ENCODE measurements around the gene SEMA7A.
A peak's percentile ranks its signal among the peaks of the same experiment; 100 is the strongest.

Gene SEMA7A

GRCh38 chr15:74432271-74432967 is 1.3 kb downstream of the SEMA7A start:
- no peak for TF ChIP-seq CTCF (IDR thresholded peaks at IDR 0.05)
- Histone ChIP-seq H3K9me3 (no peaks in the 10 kb centered on the region), H3K36me3 (no peaks in the 10 kb centered on the region), H3K4me3 (peak overlapping the region; percentile 56 to 87), H3K27ac (no peak overlapping the region), H3K27me3 (peaks cover 0 to 57% of the 10 kb centered on the region in 2 donors), H3K4me1 (peaks cover 0 to 19% (median 18%) of the 10 kb centered on the region in 4 donors)
- intact Hi-C loops (cut with DNase I; ENCODE audit: low total_unique reads), result no loop called here
- DNase-seq, result no peak

- Histone ChIP-seq H3K9me3 (no peaks in the 10 kb centered on the region), H3K4me1 (peaks cover 0 to 19% (median 18%) of the 10 kb centered on the region in 4 donors), H3K4me3 (no peak overlapping the region), H3K27ac (no peak overlapping the region), H3K27me3 (peaks cover 0 to 57% of the 10 kb centered on the region in 2 donors), H3K36me3 (no peaks in the 10 kb centered on the region)
- no peak for TF ChIP-seq CTCF (IDR thresholded peaks at IDR 0.05)
- intact Hi-C loops (cut with DNase I; ENCODE audit: low total_unique reads), result no loop called here
- no peak for DNase-seq
These were observed 2.1 kb downstream of the SEMA7A start for GRCh38 chr15:74431645-74432044.

GRCh38 chr15:74431116-74431515 is 2.6 kb downstream of the SEMA7A start:
- no peak for TF ChIP-seq CTCF (IDR thresholded peaks at IDR 0.05)
- H3K27ac ChIP-seq, result no peak overlapping the region
- H3K36me3 ChIP-seq, result no peaks in the 10 kb centered on the region
- no peaks in the 10 kb centered on the region for H3K9me3 ChIP-seq
- H3K4me1 ChIP-seq, result peaks cover 0 to 19% (median 18%) of the 10 kb centered on the region in 4 donors
- DNase-seq, result no peak
- H3K4me3 ChIP-seq, result no peak overlapping the region
- H3K27me3 ChIP-seq, result peaks cover 0 to 57% of the 10 kb centered on the region in 2 donors
- intact Hi-C loops (cut with DNase I; ENCODE audit: low total_unique reads), result no loop called here

GRCh38 chr15:74430510-74430951 is 3.2 kb downstream of the SEMA7A start:
- intact Hi-C loops (cut with DNase I; ENCODE audit: low total_unique reads), result no loop called here
- H3K27me3 ChIP-seq, result peaks cover 0 to 57% of the 10 kb centered on the region in 2 donors
- H3K9me3 ChIP-seq, result no peaks in the 10 kb centered on the region
- H3K4me1 ChIP-seq, result peaks cover 0 to 19% (median 18%) of the 10 kb centered on the region in 4 donors
- no peak overlapping the region for H3K4me3 ChIP-seq
- H3K27ac ChIP-seq, result no peak overlapping the region
- no peak for DNase-seq
- no peak for TF ChIP-seq CTCF (IDR thresholded peaks at IDR 0.05)
- no peaks in the 10 kb centered on the region for H3K36me3 ChIP-seq

GRCh38 chr15:74429781-74430400 is 3.9 kb downstream of the SEMA7A start:
- Histone ChIP-seq H3K27ac (no peak overlapping the region), H3K9me3 (no peaks in the 10 kb centered on the region), H3K27me3 (peaks cover 0 to 57% of the 10 kb centered on the region in 2 donors), H3K4me1 (peaks cover 0 to 19% (median 18%) of the 10 kb centered on the region in 4 donors), H3K36me3 (no peaks in the 10 kb centered on the region), H3K4me3 (no peak overlapping the region)
- TF ChIP-seq CTCF (IDR thresholded peaks at IDR 0.05), result no peak
- intact Hi-C loops (cut with DNase I; ENCODE audit: low total_unique reads), result no loop called here
- no peak for DNase-seq

All from tibial artery (tissue), 4 donors.